Spleen (tissue), 11 donors: Measurements from ENCODE around the gene OLFM3. TPM values are rescaled to one million over a fixed set of nuclear protein-coding genes. Genes with fewer than 3 reads are reported as not detected.

Experiments used
- DNase-seq: peaks from one replicate; pipeline ENCODE4 v3.0.0-alpha.2; 2020
- H3K27ac ChIP-seq, 8 donors: fragments of 200-600 bp; sonication (generic) in 7 of 8; 1 replicate in 4 of 8; 2 replicates in 4 of 8; pipeline versions ENCODE4 v1.5.0 to v1.8.0; 2016 to 2021; ENCODE audit warnings: inconsistent platforms in 4 of 8, mild to moderate bottlenecking in 4 of 8, moderate library complexity in 1 of 8
- H3K27me3 ChIP-seq, 7 donors: fragments of 200-600 bp; sonication (generic) in 6 of 7; replicated peaks in 1 of 7; 1 replicate in 4 of 7; 2 replicates in 3 of 7; pipeline versions ENCODE4 v1.5.0 to v1.8.0; 2016 to 2021; ENCODE audit warnings: inconsistent platforms in 3 of 7, mild to moderate bottlenecking in 1 of 7
- H3K36me3 ChIP-seq, 6 donors: fragments of 200-600 bp; sonication (generic) in 5 of 6; 1 replicate in 4 of 6; 2 replicates in 2 of 6; pipeline versions ENCODE4 v1.5.0 to v1.8.0; 2016 to 2021; ENCODE audit warnings: inconsistent platforms in 2 of 6
- H3K4me1 ChIP-seq, 6 donors: fragments of 200-600 bp; sonication (generic) in 5 of 6; 1 replicate in 3 of 6; 2 replicates in 3 of 6; pipeline versions ENCODE4 v1.5.0 to v1.8.0; 2016 to 2021; ENCODE audit warnings: inconsistent platforms in 3 of 6
- H3K4me3 ChIP-seq, 8 donors: fragments of 200-600 bp; sonication (generic) in 7 of 8; 1 replicate in 4 of 8; 2 replicates in 4 of 8; pipeline versions ENCODE4 v1.5.0 to v1.8.0; 2016 to 2021; ENCODE audit warnings: inconsistent platforms in 4 of 8, mild to moderate bottlenecking in 4 of 8, moderate library complexity in 2 of 8
- H3K9me3 ChIP-seq, 8 donors: fragments of 200-600 bp; sonication (generic) in 7 of 8; 1 replicate in 4 of 8; 2 replicates in 4 of 8; pipeline versions ENCODE4 v1.5.0 to v1.8.0; 2016 to 2021; ENCODE audit warnings: inconsistent platforms in 4 of 8
- POLR2A ChIP-seq, 3 donors: fragments of 450-650 bp; IDR thresholded peaks; one replicate each; pipeline ENCODE4 v1.5.1; 2017; ENCODE audit warnings: antibody characterized with exemption in 3 of 3, mild to moderate bottlenecking in 1 of 3
- POLR2AphosphoS5 ChIP-seq, 3 donors: sonication (generic); formaldehyde crosslinking; IDR thresholded peaks; one replicate each; pipeline ENCODE4 v1.5.1; 2017; ENCODE audit warnings: antibody characterized with exemption in 3 of 3
- WGBS, 5 donors: extraction: QIAGEN DNeasy Blood & Tissue Kit in 3 of 5; methylation state at CpG; one replicate each; pipeline versions ENCODE4 v1.1.5 to v1.1.7; 2013 to 2018; 5-methylcytosine and 5-hydroxymethylcytosine counted together
- intact Hi-C: fragments of 100-400 bp; cut with DNase I; formaldehyde crosslinking; loops from one replicate; pipeline ENCODE4 v1.15.0; 2023; ENCODE audit warnings: low total_unique reads
- polyA plus RNA-seq, 3 donors: library from polyadenylated mRNA; stranded (reverse); fragments of 200-250 nt; gene quantifications; one replicate each; pipeline ENCODE4 v1.2.1, GENCODE V29; 2013
- total RNA-seq, 7 donors: library from RNA; depleted of rRNA in 3 of 7; stranded (reverse); fragments of >200 nt in 3 of 7; fragmentation: NEBNext Ultra II Directional in 4 of 7; extraction: Animal tissue kit (Norgen Biotek cat#: 25700) in 4 of 7; gene quantifications; one replicate each; pipeline versions ENCODE4 v1.1.0 to v1.2.1, GENCODE V29; 2016 to 2021
- TF ChIP-seq, protein P1 (sequence below), 11 experiments: fragments of 200-600 bp in 7 of 11; fragments of 450-650 bp in 4 of 11; sonication (generic) in 4 of 11; IDR thresholded peaks in 8 of 11; conservative IDR thresholded peaks in 3 of 11; 1 replicate in 7 of 11; 2 replicates in 4 of 11; pipeline versions ENCODE4 v1.4.0 to v1.8.0; 2016 to 2021; ENCODE audit warnings: antibody characterized with exemption in 11 of 11, inconsistent platforms in 4 of 11, mild to moderate bottlenecking in 1 of 11
- donor health status: healthy with polysubstance abuse.
- donor health status: DM: no; HTN: no; CAD: no; lungs with moderate emphysema.
- donor health status: DM: no; HTN: no; CAD: no.
- donor health status: Bipolar disorder and iron deficiency.
- donor health status: healthy.
- donor health status: DM: no; HTN: no; CAD: no.
- donor health status: DM: yes; HTN: yes; CAD: no.

The OLFM3 gene
- total and polyA plus RNA-seq, 10 donors, result not detected

DNA sequence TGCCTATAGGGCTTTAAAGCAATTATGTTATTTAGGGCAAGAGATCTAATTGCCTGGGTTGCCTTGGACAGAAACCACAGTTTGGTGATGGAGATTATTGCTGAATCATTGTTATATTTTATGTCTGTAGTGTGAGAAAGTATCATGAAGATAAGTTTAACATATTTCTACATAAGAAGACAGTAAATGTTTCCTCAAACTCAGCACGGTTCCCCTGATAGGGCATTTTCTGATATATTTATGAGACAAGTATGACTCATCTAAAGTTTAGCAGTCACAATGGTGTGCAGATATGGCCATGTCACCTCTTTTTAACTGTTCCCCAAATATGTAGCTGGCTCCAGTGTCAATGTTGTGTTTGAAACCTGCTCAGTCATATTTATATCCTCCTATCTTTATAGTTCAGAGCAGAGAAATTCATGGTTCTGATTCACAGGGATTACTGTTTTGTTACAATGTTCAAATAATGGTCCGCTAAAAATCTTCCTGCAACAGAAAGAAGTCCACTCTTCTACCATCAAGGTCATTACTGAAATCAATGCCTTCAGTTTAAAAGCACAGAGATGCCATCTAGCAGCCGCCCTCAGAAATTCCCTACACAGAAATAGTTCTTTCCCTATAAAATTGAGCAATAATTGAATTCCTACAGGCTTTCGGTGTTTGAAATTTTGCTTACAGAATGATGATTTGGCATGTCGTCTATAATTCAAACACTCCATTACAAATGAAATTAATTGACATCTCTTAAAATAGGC lies 3.7 kb downstream of the OLFM3 start:
- H3K9me3 ChIP-seq, result no peaks in the 10 kb centered on the region
- TF ChIP-seq POLR2A (IDR thresholded peaks at IDR 0.05) (no peak), POLR2AphosphoS5 (IDR thresholded peaks at IDR 0.05) (no peak)
- TF ChIP-seq, protein P1, sequence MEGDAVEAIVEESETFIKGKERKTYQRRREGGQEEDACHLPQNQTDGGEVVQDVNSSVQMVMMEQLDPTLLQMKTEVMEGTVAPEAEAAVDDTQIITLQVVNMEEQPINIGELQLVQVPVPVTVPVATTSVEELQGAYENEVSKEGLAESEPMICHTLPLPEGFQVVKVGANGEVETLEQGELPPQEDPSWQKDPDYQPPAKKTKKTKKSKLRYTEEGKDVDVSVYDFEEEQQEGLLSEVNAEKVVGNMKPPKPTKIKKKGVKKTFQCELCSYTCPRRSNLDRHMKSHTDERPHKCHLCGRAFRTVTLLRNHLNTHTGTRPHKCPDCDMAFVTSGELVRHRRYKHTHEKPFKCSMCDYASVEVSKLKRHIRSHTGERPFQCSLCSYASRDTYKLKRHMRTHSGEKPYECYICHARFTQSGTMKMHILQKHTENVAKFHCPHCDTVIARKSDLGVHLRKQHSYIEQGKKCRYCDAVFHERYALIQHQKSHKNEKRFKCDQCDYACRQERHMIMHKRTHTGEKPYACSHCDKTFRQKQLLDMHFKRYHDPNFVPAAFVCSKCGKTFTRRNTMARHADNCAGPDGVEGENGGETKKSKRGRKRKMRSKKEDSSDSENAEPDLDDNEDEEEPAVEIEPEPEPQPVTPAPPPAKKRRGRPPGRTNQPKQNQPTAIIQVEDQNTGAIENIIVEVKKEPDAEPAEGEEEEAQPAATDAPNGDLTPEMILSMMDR (IDR thresholded peaks at IDR 0.05 in 8 of 11, conservative IDR thresholded peaks at IDR 0.05 in 3 of 11), result no peak
- H3K4me1 ChIP-seq, result no peaks in the 10 kb centered on the region
- peaks cover 0 to 20% (median 9%) of the 10 kb centered on the region in 7 donors for H3K27me3 ChIP-seq
- intact Hi-C loops, result no loop called here
- H3K36me3 ChIP-seq, result no peaks in the 10 kb centered on the region
- no peak for DNase-seq
- WGBS, 5 donors, result 58 to 70% (median 64%) methylated on average over 5 of the region's 5 CpGs
- H3K4me3 ChIP-seq, result no peak overlapping the region
- no peak overlapping the region for H3K27ac ChIP-seq

DNA sequence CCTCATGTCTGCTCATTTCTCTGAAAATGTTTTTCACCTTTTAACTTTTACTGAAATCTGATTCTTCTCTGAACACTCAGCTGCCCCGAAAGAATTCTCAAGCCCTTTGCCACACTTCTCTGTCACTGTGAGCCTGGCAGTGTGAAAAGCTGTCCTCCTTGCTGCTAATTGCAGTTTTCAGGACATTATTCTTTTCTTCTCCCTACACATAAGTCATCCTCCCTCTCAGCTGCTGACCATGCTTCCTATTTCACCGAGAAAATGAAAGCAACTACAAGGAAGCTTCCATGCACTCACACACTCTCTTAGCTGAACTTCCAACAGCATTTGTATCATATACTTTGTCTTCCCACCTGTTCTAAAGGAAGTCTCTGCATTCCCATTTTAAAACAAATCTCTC lies 15.8 kb downstream of the OLFM3 start:
- H3K4me1 ChIP-seq, result no peaks in the 10 kb centered on the region
- intact Hi-C loops, result no loop called here
- no peak overlapping the region for H3K4me3 ChIP-seq
- DNase-seq, result no peak
- no peaks in the 10 kb centered on the region for H3K9me3 ChIP-seq
- no peak overlapping the region for H3K27ac ChIP-seq
- TF ChIP-seq, protein P1 (IDR thresholded peaks at IDR 0.05 in 8 of 11, conservative IDR thresholded peaks at IDR 0.05 in 3 of 11), result no peak
- no peak for TF ChIP-seq POLR2A (IDR thresholded peaks at IDR 0.05)
- TF ChIP-seq POLR2AphosphoS5 (IDR thresholded peaks at IDR 0.05), result no peak
- H3K36me3 ChIP-seq, result no peaks in the 10 kb centered on the region
- 2 to 6% (median 4%) methylated on average over 2 of the region's 2 CpGs for WGBS, 5 donors
- no peaks in the 10 kb centered on the region for H3K27me3 ChIP-seq

DNA sequence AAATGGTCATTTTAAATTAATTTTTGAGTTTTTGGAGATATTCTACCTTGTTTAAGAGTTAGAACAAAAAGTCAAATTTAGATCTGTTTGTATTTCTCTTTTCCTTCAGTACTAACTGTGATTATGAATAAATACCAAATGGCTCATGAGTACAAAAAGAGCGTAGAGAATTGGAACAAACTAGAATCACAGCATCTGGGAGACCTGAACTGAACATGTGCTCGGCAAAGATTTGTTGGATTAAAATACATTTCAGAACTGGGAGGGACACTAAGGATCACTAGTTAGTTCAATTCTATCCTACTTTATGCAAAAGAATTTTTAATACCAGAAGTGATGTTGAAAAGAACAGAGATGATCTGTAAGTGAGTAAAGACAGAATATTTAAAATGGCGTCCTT lies 19.5 kb downstream of the OLFM3 start:
- H3K4me3 ChIP-seq, result no peak overlapping the region
- intact Hi-C loops, result no loop called here
- no peaks in the 10 kb centered on the region for H3K4me1 ChIP-seq

DNA sequence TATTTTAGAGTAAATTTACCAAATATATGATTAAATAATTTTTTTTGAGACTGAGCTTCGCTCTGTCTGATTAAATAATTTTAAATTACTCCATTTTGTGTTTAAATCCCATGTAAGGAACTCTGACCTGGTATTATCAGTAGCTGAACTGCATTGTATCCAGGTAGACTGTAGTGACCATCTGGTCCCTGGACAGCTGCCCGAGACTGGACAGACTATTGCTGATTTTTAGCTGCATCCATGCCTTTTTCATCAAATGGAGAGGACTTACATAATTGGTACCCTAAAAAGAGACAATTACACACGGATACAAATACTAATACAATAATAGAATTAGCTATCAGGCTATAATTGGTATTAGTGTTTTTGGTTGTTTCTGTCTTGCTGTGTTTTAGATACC lies 20.6 kb downstream of the OLFM3 start:
- 65 to 75% (median 71%) methylated on average over 3 of the region's 3 CpGs for WGBS, 5 donors
- TF ChIP-seq, protein P1 (IDR thresholded peaks at IDR 0.05 in 8 of 11, conservative IDR thresholded peaks at IDR 0.05 in 3 of 11), result no peak
- no peak for TF ChIP-seq POLR2A (IDR thresholded peaks at IDR 0.05)
- TF ChIP-seq POLR2AphosphoS5 (IDR thresholded peaks at IDR 0.05), result no peak

More for the DNA sequence above, 19.5 kb downstream of the OLFM3 start:
- H3K27me3 ChIP-seq, result no peaks in the 10 kb centered on the region
- 86 to 93% (median 88%) methylated on average over 3 of the region's 3 CpGs for WGBS, 5 donors
- no peak overlapping the region for H3K27ac ChIP-seq
- TF ChIP-seq POLR2AphosphoS5 (IDR thresholded peaks at IDR 0.05), result no peak
- TF ChIP-seq POLR2A (IDR thresholded peaks at IDR 0.05), result no peak
- TF ChIP-seq, protein P1 (IDR thresholded peaks at IDR 0.05 in 8 of 11, conservative IDR thresholded peaks at IDR 0.05 in 3 of 11), result no peak
- H3K36me3 ChIP-seq, result no peaks in the 10 kb centered on the region
- H3K9me3 ChIP-seq, result no peaks in the 10 kb centered on the region
- DNase-seq, result no peak

More for the DNA sequence above, 20.6 kb downstream of the OLFM3 start:
- Histone ChIP-seq H3K36me3 (no peaks in the 10 kb centered on the region), H3K27me3 (no peaks in the 10 kb centered on the region), H3K4me1 (no peaks in the 10 kb centered on the region), H3K4me3 (no peak overlapping the region), H3K27ac (no peak overlapping the region), H3K9me3 (no peaks in the 10 kb centered on the region)
- intact Hi-C loops, result no loop called here
- no peak for DNase-seq
